ENCODE data around the gene COPS9.

The COPS9 gene

DNA sequence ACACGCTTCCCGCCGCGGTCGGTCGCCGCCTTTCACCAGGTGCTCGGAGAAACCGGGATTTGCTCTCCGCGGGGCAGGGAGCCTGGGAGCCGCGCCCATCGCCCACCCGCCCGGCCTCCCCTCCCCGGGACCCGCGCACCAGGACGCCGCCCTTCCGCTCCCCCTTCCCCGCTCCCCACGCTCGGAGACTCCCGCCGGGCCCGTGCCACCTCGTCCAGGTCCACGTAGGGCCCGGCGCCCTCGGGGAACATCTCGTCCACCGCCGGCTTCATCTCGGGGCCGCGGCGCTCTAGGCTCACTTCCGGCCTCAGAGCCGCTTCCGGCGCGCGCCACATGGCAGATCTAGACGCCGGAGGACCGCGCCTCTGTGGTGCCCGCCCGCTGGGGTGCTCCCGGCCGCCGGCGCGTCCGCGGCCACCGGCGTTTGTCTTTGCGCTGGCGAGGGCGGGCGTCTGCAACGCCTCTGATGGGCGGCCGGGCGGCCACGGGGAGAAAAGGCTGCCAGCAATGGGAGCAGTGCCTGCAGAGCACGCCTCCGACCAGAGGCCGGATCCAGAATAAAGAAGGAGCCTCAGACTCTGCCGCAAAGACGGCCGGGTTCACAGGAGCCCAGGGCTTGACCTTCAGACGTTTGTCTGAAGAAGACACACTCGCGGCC is at the start of gene COPS9:
Gene COPS9 (minus strand): TSS at position 293 of the 658 bp plus-strand sequence. CDS start 21 bp downstream, at position 272.
- DNase-seq, result peak in 56 of 58 donors; percentile 27 to 91 (median 75)

DNA sequence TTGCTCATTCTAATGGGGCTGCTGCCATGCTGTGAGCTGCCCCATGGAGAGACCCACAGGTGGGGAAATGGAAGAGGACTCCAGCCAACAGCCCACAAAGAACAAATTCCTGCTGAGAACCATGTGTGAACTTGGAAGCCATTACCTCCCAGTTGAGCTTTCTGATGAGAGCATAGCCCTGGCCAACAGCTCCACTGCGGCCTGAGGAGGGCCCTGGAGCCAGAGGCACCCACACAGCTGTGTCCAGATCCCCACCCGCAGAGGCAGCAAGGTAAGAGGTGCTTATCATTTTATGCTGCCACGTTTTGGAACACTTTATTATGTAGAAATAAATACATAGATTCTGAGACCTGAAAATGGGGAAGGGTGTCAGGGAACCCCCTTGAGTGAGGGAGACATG is 48.6 kb upstream of the COPS9 start:
- DNase-seq, result no peak

DNA sequence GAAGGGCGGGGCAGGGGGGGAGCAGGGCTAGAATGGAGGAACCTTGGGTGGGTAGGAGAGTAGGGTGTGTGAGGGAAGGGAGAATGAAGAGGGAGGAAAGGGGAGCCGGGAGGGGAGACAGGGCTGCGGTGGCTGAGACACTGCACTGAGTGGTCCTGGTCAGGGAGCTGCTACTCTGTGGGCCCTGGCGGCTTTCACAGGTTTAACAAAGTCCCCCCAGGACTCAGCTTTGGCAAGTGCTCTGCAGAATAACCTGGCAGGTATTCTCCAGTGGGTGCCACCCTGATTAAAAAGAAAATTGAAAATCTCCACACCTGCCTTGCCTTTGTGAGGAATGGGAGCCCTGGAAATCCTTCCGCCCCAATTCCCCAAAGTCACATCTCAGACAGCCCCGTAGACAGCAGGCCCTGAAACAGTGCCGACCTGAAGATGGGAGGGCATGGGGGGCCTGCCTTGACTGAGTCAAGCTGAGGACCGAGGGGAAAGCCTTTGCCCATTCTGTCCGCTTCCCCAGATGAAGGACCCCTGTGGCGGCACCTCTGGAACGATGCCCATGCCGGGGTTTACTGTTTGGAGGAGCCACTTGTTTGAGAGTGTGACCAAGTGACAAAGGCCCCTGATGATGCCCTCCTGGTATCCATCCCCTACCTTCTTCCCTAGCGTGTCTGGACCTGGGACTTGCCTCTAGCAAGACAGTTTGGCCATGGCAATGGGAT is 47.9 kb upstream of the COPS9 start:
- no peak for DNase-seq

DNA sequence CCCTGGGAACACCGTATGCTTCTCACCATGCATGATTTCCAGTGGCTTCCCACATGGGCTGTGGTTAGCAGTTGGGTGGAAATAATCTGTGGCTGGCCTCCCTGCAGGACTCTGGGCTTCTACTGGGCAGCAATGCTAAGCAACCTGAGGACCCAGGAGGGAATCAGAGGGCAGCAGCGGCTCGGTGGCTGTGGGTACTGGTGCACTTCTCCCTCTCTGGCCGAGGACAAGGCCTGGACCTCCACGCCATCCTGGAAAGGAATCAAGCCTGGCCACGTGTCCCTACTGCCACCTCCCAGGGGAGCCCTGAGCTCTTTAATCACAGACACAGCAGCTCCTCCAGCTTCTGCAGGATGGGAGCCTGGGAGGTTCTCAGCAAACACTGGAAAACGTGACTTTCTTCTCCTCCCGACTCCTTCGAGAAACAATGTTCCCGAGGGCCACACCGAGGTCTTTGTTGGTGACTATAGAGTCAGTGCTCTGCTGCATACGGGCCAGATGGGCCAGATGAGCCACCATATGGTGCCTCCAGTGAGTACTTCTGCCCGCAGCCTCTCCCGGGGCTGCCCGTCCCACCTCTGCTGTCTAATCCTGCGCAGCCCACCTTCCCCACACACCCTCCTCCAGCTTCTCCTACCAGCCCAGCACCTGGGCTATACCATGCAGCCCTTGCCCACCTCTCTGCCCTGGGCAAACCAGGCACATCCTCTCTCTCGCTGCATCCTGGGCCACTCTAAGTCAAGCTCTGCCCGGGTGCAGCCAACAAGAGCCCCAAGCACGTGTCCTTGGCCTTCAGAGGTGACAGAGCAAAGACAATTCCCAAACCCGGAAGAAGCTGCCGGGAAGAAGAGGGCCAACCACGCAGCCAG is 47.1 kb upstream of the COPS9 start:
- DNase-seq, result no peak

DNA sequence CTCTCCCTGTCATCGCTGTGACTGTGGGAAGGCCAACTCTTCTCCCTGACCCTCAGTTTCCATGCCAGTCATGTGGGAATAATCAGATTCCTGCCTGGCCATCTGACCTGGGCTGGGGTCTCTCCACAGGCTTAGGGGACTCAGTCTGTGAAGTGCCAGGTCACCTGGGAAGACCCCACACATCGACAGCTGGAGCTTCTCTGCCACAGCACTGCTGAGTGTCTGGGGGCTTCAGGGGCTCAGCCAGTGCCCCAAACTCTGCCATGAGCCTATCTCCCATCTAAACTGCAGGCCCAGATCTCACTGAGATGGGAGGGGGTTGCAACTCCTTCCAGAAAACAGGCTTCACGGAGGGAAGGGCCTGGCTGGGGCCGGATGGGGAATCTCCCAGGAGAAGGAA is 46.4 kb upstream of the COPS9 start:
- DNase-seq, result no peak

DNA sequence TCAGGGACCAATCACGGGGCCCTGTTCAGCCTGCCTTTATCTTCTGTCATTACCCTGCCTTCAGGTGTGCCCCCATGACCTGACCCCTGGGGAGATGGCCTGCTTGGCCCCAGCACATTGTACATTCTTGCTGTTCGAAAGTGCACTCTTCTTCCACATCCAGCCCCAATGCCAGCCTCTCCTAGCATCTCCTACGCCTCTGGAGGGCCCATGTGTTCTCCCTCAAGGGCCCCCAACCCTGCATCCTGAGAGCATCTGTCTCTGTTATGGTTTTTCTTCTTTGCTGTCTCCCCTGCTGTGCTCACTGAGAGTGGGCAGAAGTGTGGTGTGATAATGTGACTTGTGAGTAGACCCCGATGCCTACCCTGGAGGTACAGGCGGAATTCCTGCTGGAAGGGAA is 45.9 kb upstream of the COPS9 start:
- no peak for DNase-seq

DNA sequence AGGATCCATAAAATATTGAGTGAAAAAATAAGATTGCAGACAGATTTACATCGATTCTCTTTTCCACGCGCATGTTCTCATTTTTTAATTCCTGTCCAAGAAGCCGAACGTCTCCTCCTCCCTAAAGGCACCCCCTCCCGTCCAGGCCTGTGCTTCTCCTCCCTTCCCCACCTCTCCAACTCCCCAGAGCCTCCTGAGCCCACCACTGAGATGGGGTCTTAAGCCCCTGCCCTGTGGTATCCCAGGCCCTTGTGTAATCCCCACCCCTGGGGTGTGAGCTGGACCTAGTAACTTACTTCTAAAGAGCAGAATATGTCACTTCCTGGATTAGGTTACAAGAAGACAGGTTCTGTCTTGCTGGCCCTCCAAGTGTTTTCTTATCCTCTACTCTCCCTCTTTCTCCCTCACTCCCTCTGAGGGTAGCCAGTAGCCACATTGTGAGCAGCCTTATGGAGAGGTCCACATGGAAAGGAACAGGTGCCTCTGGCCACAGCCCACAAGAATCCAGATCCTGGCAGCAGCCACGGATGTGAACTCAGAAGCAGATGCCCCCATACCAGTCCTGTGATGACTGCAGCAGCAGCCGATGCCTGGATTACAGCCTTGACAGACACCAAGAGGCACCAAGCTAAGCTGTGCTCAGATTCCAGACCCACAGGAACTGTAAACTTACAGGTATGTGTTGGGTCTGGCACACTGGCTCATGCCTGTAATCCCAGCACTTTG is 44.0 kb upstream of the COPS9 start:
- DNase-seq, result no peak

DNA sequence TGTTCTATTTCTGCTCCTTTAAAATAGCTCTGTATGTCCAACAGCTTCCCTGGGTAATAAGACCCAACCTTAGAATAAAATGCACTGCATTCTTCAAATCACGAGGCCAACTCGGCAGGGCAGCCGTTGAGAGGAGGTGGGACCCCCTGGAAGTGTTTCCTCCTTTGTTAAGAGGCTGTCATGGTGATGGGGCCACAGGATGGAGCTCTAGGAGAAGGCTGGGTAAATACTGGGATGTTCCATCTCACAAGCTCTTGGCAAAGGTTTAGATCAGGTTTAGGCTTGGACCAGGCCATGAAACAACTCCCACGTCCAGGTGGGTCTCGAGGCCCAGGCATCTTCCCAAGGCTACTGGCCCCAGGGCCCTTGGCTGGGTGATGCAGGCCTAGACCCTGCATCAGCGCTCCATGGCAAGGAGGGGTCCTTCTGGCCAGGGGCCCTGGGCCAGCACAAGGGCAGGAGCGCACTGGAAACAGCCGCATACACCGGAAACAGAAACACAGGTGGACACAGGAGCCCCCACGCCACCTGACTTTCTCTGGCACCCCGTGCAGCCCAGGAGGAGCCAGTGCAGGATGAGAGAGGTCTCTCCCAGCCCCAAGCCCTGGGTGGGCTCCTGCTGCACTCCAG is 43.2 kb upstream of the COPS9 start:
- DNase-seq, result no peak

DNA sequence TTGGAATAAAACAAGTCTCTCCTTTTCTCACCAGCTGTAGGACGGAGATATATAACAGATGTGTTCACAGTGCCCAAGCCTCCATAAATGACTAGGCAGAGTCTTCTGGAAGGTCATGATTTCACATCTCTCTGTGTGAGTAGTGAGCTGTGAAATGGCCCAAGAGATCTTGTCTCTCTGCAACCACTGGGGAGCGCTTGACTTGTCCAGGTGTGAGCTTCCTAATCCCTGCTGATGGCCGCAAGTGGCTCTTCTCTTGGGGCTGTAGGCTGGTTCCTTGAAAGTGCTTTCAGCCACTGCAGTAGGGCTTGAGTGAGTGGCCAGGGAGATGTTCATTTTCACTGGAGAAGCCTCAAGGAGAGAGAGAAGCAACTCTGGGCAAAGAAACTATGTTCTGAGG is 42.5 kb upstream of the COPS9 start:
- no peak for DNase-seq

DNA sequence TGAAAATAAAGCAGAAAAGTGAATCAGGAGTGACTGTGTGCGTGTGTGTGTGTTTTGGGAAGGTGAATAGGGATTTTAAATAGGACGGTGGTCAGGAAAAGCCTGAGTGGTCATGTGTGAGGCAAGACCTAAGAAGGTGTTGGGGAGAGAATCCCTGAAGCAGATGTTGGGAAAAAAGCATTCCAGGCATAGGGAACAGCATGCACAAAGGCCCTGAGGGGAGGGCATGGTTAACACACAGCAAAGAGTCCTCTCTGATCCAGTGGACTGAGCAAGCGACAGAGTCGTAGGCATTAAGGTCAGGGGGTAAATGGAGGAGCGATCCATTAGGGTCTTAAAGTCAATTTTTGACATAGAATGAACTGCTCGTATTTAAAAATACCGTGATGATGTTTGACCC is 38.4 kb upstream of the COPS9 start:
- DNase-seq, result no peak

DNA sequence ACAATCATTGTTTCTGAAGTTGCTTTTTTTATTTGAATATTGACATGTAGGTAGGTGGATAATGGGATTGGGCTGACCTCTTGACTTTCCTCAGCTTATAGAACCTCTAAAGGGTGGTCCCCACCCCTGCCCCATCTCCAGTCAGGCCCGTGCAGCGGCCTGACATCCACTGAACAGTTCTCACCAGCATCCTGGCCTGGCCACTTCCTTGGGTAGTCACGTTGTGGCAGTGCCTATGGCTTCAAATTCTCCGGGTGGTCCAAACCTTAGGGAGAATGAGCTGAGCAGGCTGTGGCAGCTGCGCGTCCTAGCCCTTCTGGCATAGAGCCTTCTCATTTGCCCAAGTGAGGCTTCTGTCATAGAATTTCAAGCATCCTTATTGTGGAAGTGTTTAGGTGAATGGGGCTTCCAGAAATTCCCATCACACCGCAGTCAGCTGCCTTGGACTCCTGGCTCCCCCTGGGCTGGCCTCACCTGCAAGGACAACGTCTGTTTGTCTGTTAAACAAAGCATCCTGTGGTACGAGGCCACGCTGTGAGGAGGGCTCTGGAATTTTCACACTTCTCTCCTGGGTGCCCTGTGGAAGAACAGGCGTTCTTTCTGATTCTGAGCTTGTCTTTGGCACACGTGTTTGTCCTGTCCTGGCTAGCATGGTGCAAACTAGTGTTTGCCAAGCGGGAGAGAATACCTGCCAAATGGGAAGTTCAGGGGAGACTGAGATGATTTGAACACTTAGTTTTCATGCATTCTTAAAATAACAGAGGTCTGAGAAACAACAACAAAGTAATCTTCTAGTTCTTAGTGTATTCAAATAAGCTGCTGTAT is 36.2 kb upstream of the COPS9 start:
- no peak for DNase-seq

DNA sequence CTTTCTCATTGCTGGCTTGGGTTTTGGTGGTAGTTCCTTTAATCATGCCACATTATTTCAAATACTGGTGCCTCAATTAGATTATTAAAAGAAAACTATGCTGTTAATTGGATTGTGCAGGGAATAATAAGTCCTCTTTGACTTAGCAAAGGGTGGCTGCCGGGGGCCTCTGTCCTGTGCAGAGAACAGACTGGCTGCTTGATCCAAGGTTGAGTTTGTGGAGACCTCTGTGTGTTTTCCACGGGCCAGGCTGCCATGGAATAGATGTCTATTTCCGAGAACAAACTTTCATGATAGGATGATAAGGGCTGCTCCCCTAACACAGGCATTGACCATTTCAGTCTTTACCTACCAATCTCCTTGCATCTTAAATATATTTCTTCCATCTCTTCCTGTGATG is 34.8 kb upstream of the COPS9 start:
- DNase-seq, result no peak

DNA sequence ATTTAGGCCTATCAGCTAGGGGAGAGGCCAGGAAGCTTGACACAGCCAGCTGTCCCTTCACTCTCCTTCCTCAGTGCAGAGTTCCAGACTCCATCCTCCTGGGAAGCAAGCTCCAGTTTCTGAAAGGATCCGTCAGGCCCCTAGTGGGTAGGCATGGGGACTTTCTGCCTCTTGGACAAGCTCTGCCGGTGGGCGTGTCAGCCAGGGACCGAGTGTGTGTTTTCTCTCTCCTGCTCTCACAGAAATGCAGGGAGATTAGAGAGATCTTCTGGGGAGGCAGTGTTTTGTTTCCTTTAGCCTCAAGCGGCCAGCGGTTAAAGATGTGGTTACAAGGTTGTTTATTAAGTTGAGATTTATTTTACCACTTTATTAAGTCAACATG is 34.2 kb upstream of the COPS9 start:
- no peak for DNase-seq

DNA sequence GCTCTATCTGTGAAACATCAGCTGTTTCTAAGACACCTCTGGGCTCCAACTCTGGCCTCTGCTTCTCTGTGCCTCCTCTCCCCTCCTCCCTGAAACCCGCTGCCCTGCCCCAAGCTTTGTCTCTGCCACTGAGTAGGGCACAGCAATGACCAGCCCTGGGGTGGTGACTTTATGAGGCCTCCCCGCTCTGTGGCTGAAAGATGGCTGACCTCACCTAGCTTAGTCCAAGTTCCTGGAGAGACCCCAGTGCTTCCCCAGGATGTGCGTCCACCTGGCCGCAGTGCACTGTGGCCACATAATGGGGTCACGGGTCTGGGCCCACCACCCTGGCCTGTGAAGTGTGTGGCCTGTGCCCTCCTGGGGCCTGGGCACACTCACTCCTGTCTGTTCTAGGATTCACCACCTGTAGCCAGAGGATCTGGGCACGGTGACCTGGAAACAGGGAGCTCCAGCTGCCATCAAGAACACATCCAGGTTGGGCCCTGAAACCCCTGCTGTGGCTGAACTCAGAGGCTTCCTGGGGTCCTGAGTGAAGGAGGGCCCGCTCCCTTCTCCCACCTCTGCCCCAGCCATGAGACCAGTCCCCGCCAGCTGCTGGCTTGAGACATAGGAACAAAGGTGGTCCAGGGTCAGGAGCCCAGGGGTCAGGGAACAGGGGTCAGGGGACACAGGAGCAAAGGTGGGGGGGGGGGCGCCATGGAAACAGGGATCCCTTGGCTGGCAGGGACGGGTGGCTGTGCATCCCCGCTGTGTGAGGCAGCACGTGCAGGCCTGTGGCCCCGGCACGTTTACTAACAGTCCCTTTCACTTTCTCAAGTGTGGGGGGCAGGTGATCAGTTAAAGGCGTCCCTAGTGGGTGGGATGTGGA is 33.6 kb upstream of the COPS9 start:
- DNase-seq, result no peak

DNA sequence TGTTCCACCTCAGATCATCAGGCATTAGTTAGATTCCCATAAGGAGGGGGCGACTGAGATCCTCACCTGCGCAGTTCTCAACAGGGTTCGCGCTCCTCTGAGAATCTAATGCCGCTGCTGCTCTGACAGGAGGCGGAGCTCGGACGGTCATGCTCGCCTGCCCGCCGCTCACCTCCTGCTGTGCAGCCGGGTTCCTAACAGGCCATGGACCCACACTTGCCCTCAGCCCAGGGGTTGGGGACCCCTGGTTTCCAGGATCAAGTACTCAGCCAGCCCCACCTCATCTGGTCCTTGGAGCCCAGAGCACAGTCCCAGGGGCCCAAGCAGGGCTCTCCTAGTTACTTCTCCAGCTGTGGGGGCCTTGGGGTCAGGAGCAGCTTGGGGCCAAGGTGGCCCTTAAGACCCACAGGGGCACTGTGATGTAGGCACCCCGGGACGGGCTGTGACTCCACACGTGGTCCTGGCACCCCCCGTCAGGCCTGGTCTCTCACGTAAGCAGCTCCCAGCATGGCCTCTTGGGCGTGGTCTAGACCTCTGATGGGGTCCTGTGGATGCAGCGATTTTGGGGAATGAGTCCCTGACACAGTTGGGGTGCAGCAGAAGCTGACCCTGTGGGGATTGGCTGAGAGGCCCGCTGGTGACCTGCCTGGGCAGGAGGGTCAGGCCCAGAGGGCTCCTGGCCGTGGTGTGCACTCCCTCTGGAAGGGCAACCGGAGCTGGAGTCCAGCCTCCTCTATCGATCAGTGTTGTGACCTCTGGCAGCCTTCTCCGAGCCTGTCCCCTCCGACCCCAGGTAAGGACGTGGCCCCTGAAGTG is 32.6 kb upstream of the COPS9 start:
- no peak for DNase-seq

DNA sequence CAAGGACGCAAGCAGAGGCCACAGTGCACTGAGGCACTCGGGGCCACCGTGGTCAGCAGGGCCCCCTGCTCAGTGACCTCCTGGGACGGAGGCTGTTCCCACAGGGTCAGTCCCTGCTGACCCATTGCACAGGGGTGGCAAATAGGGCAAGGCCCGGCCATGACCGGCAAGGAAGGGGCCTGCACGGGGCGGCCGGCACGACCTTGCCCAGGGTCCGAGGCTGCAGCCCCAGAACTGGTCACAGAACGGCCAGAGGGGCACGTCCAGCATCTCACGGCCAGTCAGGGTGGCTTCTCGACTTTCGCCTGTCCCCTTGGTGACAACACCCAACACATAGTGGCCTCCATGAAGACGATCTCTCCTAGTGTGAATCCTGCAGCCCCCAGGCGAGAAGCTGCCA is 31.9 kb upstream of the COPS9 start:
- DNase-seq, result no peak

DNA sequence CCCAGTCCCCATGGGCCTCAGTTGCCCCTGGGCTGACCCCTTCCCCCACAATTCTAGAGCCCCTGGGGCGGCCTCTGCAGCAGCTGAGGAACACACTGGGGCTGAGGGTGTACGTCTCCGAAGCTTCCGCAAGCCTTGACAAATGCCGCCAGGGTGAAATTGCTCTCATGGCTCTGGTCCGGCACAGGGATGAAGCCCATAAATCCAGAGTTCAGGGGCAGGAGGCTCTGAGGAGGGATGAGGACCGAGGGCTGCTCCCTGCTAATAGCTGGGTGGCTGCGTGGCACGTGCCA is 31.4 kb upstream of the COPS9 start:
- DNase-seq, result no peak

DNA sequence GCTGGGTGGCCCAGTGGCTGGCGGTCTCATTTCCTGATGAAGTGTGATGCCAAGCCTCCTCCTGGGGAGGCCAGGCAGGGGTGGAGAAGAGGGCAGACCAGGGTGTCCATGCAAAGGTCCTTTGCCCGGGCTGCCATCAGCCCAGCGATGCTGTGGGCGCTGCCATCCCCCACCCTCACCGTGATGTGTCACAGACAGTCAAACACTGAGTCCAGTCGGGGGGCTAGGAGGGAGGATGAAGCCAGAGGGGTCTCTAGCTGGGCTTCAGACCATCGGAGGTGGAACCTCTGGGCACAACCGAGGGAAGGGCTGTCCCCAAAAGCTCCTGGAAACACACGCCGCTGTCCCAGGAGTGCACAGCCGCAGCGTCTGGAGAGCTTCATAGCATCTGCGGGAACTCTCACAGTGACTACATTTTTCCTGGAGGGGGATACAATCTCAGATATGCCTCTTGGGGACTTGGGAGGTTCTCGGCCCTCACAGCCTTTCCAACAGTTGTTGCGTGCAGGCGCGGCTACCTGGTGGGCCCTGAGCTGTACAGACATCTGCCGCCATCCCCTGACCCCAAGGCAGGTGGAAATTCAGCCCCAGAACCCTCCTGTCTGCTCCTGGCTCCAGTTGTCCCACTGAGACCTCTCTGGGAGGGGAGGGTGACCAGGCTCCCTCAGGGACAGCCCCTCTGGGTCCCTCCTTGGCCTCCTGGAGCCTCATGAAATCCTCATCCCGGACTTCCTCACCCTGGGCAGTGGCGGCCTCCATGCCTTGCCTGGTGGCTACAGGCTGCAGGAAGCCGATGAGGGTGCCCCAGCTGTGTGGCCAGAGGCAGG is 30.9 kb upstream of the COPS9 start:
- no peak for DNase-seq
